ENCODE measurements around the gene NCOA4. TPM values are rescaled to one million over a fixed set of nuclear protein-coding genes. Genes with fewer than 3 reads are reported as not detected.
"Not testable (repeated sequence)": the region's sequence is repeated elsewhere in the genome, so short reads cannot be mapped to it uniquely, and the experiment has no call there.

NCOA4 gene
- total RNA-seq, 1 donor from 2014 or later, result 94.9 TPM

- TF ChIP-seq CTCF (IDR thresholded peaks at IDR 0.05), result no peak
- peaks cover 6% of the 10 kb centered on the region for H3K9me3 Mint-ChIP-seq
- CTCF ChIA-PET, result no interaction called here
- DNase-seq (no peak), ATAC-seq (ENCODE audit: low read depth) (no peak)
- intact Hi-C loops (cut with micrococcal nuclease), result no loop called here
- no peaks in the 10 kb centered on the region for H3K4me1 Mint-ChIP-seq
- no peak overlapping the region for H3K27ac Mint-ChIP-seq
- H3K4me3 Mint-ChIP-seq, result no peak overlapping the region
- H3K36me3 Mint-ChIP-seq (ENCODE audit: low read depth), result peaks cover 60% of the 10 kb centered on the region
- H3K27me3 Mint-ChIP-seq, result no peaks in the 10 kb centered on the region
- POLR2A ChIA-PET, result no interaction called here
Observed at GRCh38 chr10:45997557-45997956, 32.9 kb downstream of the NCOA4 start.

GRCh38 chr10:45985590-45985989 is 44.8 kb downstream of the NCOA4 start:
- intact Hi-C loops (cut with micrococcal nuclease); POLR2A ChIA-PET; H3K4me3 Mint-ChIP-seq; H3K4me1 Mint-ChIP-seq; H3K9me3 Mint-ChIP-seq; ATAC-seq (ENCODE audit: low read depth); H3K27me3 Mint-ChIP-seq; CTCF ChIA-PET; DNase-seq; H3K27ac Mint-ChIP-seq: not testable (repeated sequence)
- peaks cover 43% of the 10 kb centered on the region for H3K36me3 Mint-ChIP-seq (ENCODE audit: low read depth)

DNA sequence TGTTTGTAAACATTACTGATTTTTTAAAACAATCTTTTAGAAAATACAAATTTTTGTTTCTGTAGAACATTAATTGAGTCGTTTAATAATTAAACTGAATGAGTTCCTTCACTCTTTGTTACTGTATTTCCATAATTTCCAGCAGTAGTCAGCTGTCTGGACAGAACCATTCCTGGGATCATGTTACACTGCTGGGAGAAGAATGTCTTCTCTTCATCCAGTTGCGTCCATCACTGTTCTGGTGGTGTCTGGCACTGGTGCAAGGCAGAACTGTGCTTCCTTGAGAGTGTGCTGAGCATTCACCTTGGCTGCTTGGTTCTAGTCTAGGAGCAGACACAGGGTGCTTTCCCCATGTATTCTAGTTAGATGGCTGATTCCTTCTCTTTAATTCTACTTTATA is 46.0 kb downstream of the NCOA4 start:
- DNase-seq; H3K4me3 Mint-ChIP-seq; ATAC-seq (ENCODE audit: low read depth); H3K27ac Mint-ChIP-seq; POLR2A ChIA-PET; intact Hi-C loops (cut with micrococcal nuclease); H3K4me1 Mint-ChIP-seq; H3K27me3 Mint-ChIP-seq; H3K9me3 Mint-ChIP-seq: not testable (repeated sequence)
- CTCF ChIA-PET, result interaction anchor here (2.5 kb wide), 1 partner anchor 44 kb away, joined by 8 read pairs; no protein-coding TSS in a partner anchor
- H3K36me3 Mint-ChIP-seq (ENCODE audit: low read depth), result peaks cover 41% of the 10 kb centered on the region

GRCh38 chr10:45983538-45984186 is 46.8 kb downstream of the NCOA4 start:
- H3K4me1 Mint-ChIP-seq; intact Hi-C loops (cut with micrococcal nuclease); POLR2A ChIA-PET; H3K27me3 Mint-ChIP-seq; DNase-seq; H3K4me3 Mint-ChIP-seq; H3K27ac Mint-ChIP-seq; H3K9me3 Mint-ChIP-seq: not testable (repeated sequence)
- CTCF ChIA-PET, result interaction anchor here (2.5 kb wide), 1 partner anchor 45 kb away, joined by 8 read pairs; no protein-coding TSS in a partner anchor
- peak; percentile 54 for ATAC-seq (ENCODE audit: low read depth)
- peaks cover 39% of the 10 kb centered on the region for H3K36me3 Mint-ChIP-seq (ENCODE audit: low read depth)

GRCh38 chr10:45981367-45981766 is 49.1 kb downstream of the NCOA4 start:
- peaks cover 35% of the 10 kb centered on the region for H3K36me3 Mint-ChIP-seq (ENCODE audit: low read depth)
- H3K9me3 Mint-ChIP-seq; H3K27ac Mint-ChIP-seq; ATAC-seq (ENCODE audit: low read depth); DNase-seq; CTCF ChIA-PET; POLR2A ChIA-PET; intact Hi-C loops (cut with micrococcal nuclease); H3K27me3 Mint-ChIP-seq; H3K4me3 Mint-ChIP-seq; H3K4me1 Mint-ChIP-seq: not testable (repeated sequence)

GRCh38 chr10:45978554-45978953 is 51.9 kb downstream of the NCOA4 start:
- intact Hi-C loops (cut with micrococcal nuclease); H3K4me3 Mint-ChIP-seq; H3K9me3 Mint-ChIP-seq; POLR2A ChIA-PET; H3K4me1 Mint-ChIP-seq; ATAC-seq (ENCODE audit: low read depth); CTCF ChIA-PET; H3K27me3 Mint-ChIP-seq; H3K27ac Mint-ChIP-seq; DNase-seq: not testable (repeated sequence)
- peaks cover 27% of the 10 kb centered on the region for H3K36me3 Mint-ChIP-seq (ENCODE audit: low read depth)

DNA sequence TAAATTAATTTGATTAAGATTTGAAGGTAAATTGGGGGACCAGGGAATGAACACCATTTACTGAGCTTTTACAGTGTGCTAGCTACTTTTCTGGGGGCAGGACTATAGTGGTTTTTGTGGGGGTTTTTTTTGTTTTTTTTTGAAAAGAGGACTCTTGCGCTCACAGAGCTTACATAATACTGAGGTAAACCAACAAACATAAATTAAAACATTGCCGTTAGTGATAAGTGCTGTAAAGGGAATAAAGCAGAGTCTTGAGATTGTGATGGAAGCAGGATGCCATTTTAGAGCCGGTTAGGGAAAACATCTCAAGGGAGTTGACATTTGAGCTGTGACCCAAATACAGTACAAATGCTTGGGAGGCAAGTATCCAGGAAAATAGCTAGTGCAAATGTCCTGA is 56.4 kb downstream of the NCOA4 start:
- H3K4me3 Mint-ChIP-seq; DNase-seq; H3K9me3 Mint-ChIP-seq; CTCF ChIA-PET; POLR2A ChIA-PET; H3K27me3 Mint-ChIP-seq; H3K27ac Mint-ChIP-seq; ATAC-seq (ENCODE audit: low read depth): not testable (repeated sequence)
- Mint-ChIP-seq H3K4me1 (peaks cover 35% of the 10 kb centered on the region), H3K36me3 (ENCODE audit: low read depth) (peaks cover 27% of the 10 kb centered on the region)
- intact Hi-C loops (cut with micrococcal nuclease), result loop anchor here (5.0 kb wide), 1 partner anchor 512 kb away; no protein-coding TSS in a partner anchor

GRCh38 chr10:45972813-45973169 is 57.6 kb downstream of the NCOA4 start:
- peak; percentile 18 for ATAC-seq (ENCODE audit: low read depth)
- Mint-ChIP-seq H3K36me3 (ENCODE audit: low read depth) (peaks cover 24% of the 10 kb centered on the region), H3K4me1 (peaks cover 35% of the 10 kb centered on the region), H3K4me3 (peak overlapping the region; percentile 100), H3K27ac (peak overlapping the region; percentile 91)
- CTCF ChIA-PET, POLR2A ChIA-PET, H3K27me3 Mint-ChIP-seq, DNase-seq, H3K9me3 Mint-ChIP-seq: not testable (repeated sequence)
- intact Hi-C loops (cut with micrococcal nuclease), result loop anchor here (1.0 to 5.0 kb wide), 3 partner anchors 50 to 510 kb away; partner anchors contain the start of gene NCOA4

DNA sequence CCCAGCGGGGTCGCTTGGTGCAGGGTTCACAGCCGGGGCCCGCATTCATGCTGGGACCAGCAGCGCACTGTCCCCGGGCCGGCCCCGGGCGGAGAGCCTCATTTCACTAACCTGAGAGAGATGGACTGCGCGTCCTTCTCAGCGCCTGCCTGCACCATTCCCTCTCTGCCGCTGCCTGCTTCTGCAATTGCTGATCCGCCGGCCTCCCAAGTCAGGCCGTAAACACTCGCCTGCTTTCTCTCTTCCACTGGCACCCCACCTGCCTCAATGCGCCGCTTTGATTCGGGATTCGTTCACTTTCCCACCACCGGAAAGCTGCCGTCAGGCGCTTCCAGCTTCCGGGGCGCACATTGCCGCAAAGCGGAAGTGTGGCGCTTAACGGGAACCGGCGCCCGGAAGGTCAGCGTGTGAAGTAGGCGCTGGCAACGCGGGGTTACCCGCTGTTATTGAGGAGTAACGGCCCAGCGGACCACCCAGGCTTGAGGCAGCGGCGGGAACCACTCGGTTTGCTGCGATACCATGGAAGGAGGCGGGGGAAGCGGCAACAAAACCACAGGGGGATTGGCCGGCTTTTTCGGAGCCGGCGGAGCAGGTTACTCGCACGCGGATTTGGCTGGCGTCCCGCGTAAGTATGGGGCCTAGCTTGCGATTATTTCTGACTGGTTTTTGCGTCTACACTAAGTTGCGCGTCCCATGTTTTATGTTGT is 58.2 kb downstream of the NCOA4 start, which contains the start of gene TIMM23:
TSS of gene TIMM23 (plus strand) at position 384 of the 707 bp plus-strand sequence. CDS start at position 520, 136 bp downstream.
- H3K27ac Mint-ChIP-seq, result peak within 1 kb of the TSS; percentile 91
- peak; percentile 89 for DNase-seq
- H3K36me3 Mint-ChIP-seq (ENCODE audit: low read depth), result peaks cover 22% of the 10 kb centered on the region
- H3K9me3 Mint-ChIP-seq, POLR2A ChIA-PET, CTCF ChIA-PET, H3K27me3 Mint-ChIP-seq: not testable (repeated sequence)
- ATAC-seq (ENCODE audit: low read depth), result peak; percentile 88
- H3K4me3 Mint-ChIP-seq, result peak within 1 kb of the TSS; percentile 100
- intact Hi-C loops (cut with micrococcal nuclease), result loop anchor here (1.0 to 5.0 kb wide), 3 partner anchors 51 to 510 kb away; partner anchors contain the start of gene NCOA4
- peaks cover 35% of the 10 kb centered on the region for H3K4me1 Mint-ChIP-seq

- H3K9me3 Mint-ChIP-seq, CTCF ChIA-PET, DNase-seq, POLR2A ChIA-PET, H3K27me3 Mint-ChIP-seq: not testable (repeated sequence)
- Mint-ChIP-seq H3K4me1 (peaks cover 37% of the 10 kb centered on the region), H3K4me3 (peak overlapping the region; percentile 100), H3K27ac (peak overlapping the region; percentile 70), H3K36me3 (ENCODE audit: low read depth) (peaks cover 20% of the 10 kb centered on the region)
- intact Hi-C loops (cut with micrococcal nuclease), result loop anchor here (1.0 to 5.0 kb wide), 3 partner anchors 51 to 509 kb away; partner anchors contain the start of gene NCOA4
- peak; percentile 26 for ATAC-seq (ENCODE audit: low read depth)
Observed at GRCh38 chr10:45971742-45972105, 58.7 kb downstream of the NCOA4 start.

GRCh38 chr10:45971019-45971418 is 59.4 kb downstream of the NCOA4 start:
- H3K4me3 Mint-ChIP-seq, result peak overlapping the region; percentile 100
- CTCF ChIA-PET; H3K27ac Mint-ChIP-seq; POLR2A ChIA-PET; H3K27me3 Mint-ChIP-seq; DNase-seq; ATAC-seq (ENCODE audit: low read depth); H3K9me3 Mint-ChIP-seq: not testable (repeated sequence)
- intact Hi-C loops (cut with micrococcal nuclease), result loop anchor here (5.0 kb wide), 1 partner anchor 509 kb away; no protein-coding TSS in a partner anchor
- peaks cover 37% of the 10 kb centered on the region for H3K4me1 Mint-ChIP-seq
- peaks cover 18% of the 10 kb centered on the region for H3K36me3 Mint-ChIP-seq (ENCODE audit: low read depth)
